Karpas-422 (cell line): ENCODE measurements around the gene SLC2A13. TPM values are rescaled to one million over a fixed set of nuclear protein-coding genes. Genes with fewer than 3 reads are reported as not detected.

Experiments used
- DNase-seq: peaks from one replicate; pipeline ENCODE4 v3.0.0-alpha.2; 2015
- H2AFZ ChIP-seq: fragments of 200-600 bp; sonication (generic); 2 replicates; pipeline ENCODE4 v1.6.1; 2014; ENCODE audit warnings: antibody characterized with exemption, low read length, mixed read lengths
- H3K27ac ChIP-seq: fragments of 200-600 bp; sonication (generic); 2 replicates; pipeline ENCODE4 v1.5.1; 2014; ENCODE audit warnings: mild to moderate bottlenecking, low read length, moderate library complexity
- H3K27me3 ChIP-seq: fragments of 200-600 bp; sonication (generic); 2 replicates; pipeline ENCODE4 v1.6.1; 2014; ENCODE audit warnings: low read length, mixed read lengths
- H3K36me3 ChIP-seq: fragments of 200-600 bp; sonication (generic); 2 replicates; pipeline ENCODE4 v1.6.1; 2014; ENCODE audit warnings: low read length, mixed read lengths; ENCODE audit not compliant: insufficient read depth
- H3K4me1 ChIP-seq: fragments of 200-600 bp; sonication (generic); 2 replicates; pipeline ENCODE4 v1.6.1; 2014; ENCODE audit warnings: mild to moderate bottlenecking, low read length, mixed read lengths
- H3K4me2 ChIP-seq: fragments of 200-600 bp; sonication (generic); 2 replicates; pipeline ENCODE4 v1.6.1; 2014; ENCODE audit warnings: low read length, low read depth, mild to moderate bottlenecking; ENCODE audit not compliant: poor library complexity, severe bottlenecking
- H3K4me3 ChIP-seq: fragments of 200-600 bp; sonication (generic); 2 replicates; pipeline ENCODE4 v1.5.1; 2014; ENCODE audit warnings: mild to moderate bottlenecking, antibody characterized with exemption, low read length, mixed read lengths
- H3K79me2 ChIP-seq: fragments of 200-600 bp; sonication (generic); 2 replicates; pipeline ENCODE4 v1.6.1; 2014; ENCODE audit warnings: mild to moderate bottlenecking, low read length, mixed read lengths
- H3K9ac ChIP-seq: fragments of 200-600 bp; sonication (generic); 2 replicates; pipeline ENCODE4 v1.6.0; 2014; ENCODE audit warnings: low read length
- H3K9me2 ChIP-seq: fragments of 200-600 bp; sonication (generic), shearing (Covaris generic); replicated peaks from 2 replicates; pipeline ENCODE4 v1.6.0; 2014; ENCODE audit warnings: mild to moderate bottlenecking, low read length, moderate library complexity; ENCODE audit not compliant: insufficient read depth
- H3K9me3 ChIP-seq: fragments of 300-700, 200-600 bp; sonication (generic); 2 replicates; pipeline ENCODE4 v1.6.1; 2014; ENCODE audit warnings: low read length, mixed read lengths
- H4K20me1 ChIP-seq: fragments of 200-600 bp; sonication (generic); 2 replicates; pipeline ENCODE4 v1.6.1; 2014; ENCODE audit warnings: mild to moderate bottlenecking, antibody characterized with exemption, low read length, low read depth; ENCODE audit not compliant: insufficient read depth
- total RNA-seq: library from RNA; depleted of rRNA; stranded (reverse); fragments of >200 nt; shearing (Covaris generic); gene quantifications from 2 replicates; pipeline ENCODE4 v1.2.3, GENCODE V29; 2014; ENCODE audit warnings: low replicate concordance

Gene SLC2A13
- total RNA-seq, 1 experiment from 2014 or later = 0.89 TPM

GRCh38 chr12:39984670-39985069 lies 121.2 kb downstream of the SLC2A13 start:
- Histone ChIP-seq H3K4me1 (no peaks in the 10 kb centered on the region), H3K9me2 (no peaks in the 10 kb centered on the region), H3K79me2 (no peaks in the 10 kb centered on the region), H3K4me3 (no peak overlapping the region), H3K27me3 (no peaks in the 10 kb centered on the region), H3K9me3 (no peaks in the 10 kb centered on the region), H3K36me3 (no peaks in the 10 kb centered on the region), H3K27ac (no peak overlapping the region), H2AFZ (no peak overlapping the region), H4K20me1 (no peaks in the 10 kb centered on the region), H3K4me2 (no peak overlapping the region), H3K9ac (no peak overlapping the region)
- no peak for DNase-seq

GRCh38 chr12:39975374-39975918 lies 130.4 kb downstream of the SLC2A13 start:
- H2AFZ ChIP-seq = no peak overlapping the region
- DNase-seq = no peak
- no peak overlapping the region for H3K4me2 ChIP-seq
- H3K36me3 ChIP-seq = no peaks in the 10 kb centered on the region
- H3K27ac ChIP-seq = no peak overlapping the region
- H3K9ac ChIP-seq = no peak overlapping the region
- H3K4me3 ChIP-seq = no peak overlapping the region
- no peaks in the 10 kb centered on the region for H3K4me1 ChIP-seq
- H3K79me2 ChIP-seq = no peaks in the 10 kb centered on the region
- H3K27me3 ChIP-seq = no peaks in the 10 kb centered on the region
- no peaks in the 10 kb centered on the region; the same call in 1 of the 2 replicates for H3K9me2 ChIP-seq
- no peaks in the 10 kb centered on the region for H4K20me1 ChIP-seq
- H3K9me3 ChIP-seq = no peaks in the 10 kb centered on the region; the same call in 1 of the 2 replicates

GRCh38 chr12:39972119-39972518 lies 133.8 kb downstream of the SLC2A13 start:
- Histone ChIP-seq H3K36me3 (no peaks in the 10 kb centered on the region), H2AFZ (no peak overlapping the region), H3K9me2 (no peaks in the 10 kb centered on the region), H3K27me3 (no peaks in the 10 kb centered on the region), H3K4me2 (no peak overlapping the region), H3K9ac (no peak overlapping the region), H4K20me1 (no peaks in the 10 kb centered on the region), H3K4me3 (no peak overlapping the region), H3K9me3 (no peaks in the 10 kb centered on the region; the same call in 1 of the 2 replicates), H3K4me1 (no peaks in the 10 kb centered on the region), H3K79me2 (no peaks in the 10 kb centered on the region), H3K27ac (no peak overlapping the region)
- no peak for DNase-seq

- Histone ChIP-seq H3K4me1 (no peaks in the 10 kb centered on the region), H3K9me3 (no peaks in the 10 kb centered on the region; the same call in 1 of the 2 replicates), H3K79me2 (no peaks in the 10 kb centered on the region), H3K9ac (no peak overlapping the region), H3K9me2 (no peaks in the 10 kb centered on the region), H2AFZ (no peak overlapping the region), H3K4me3 (no peak overlapping the region), H3K27ac (no peak overlapping the region), H3K36me3 (no peaks in the 10 kb centered on the region), H3K4me2 (no peak overlapping the region), H3K27me3 (no peaks in the 10 kb centered on the region), H4K20me1 (no peaks in the 10 kb centered on the region)
- no peak for DNase-seq
Measured at GRCh38 chr12:39971348-39971747, 134.5 kb downstream of the SLC2A13 start.

- Histone ChIP-seq H2AFZ (no peak overlapping the region), H3K27me3 (no peaks in the 10 kb centered on the region), H3K4me1 (no peaks in the 10 kb centered on the region), H4K20me1 (no peaks in the 10 kb centered on the region), H3K9me2 (no peaks in the 10 kb centered on the region), H3K36me3 (no peaks in the 10 kb centered on the region), H3K27ac (no peak overlapping the region), H3K4me3 (no peak overlapping the region), H3K9ac (no peak overlapping the region), H3K4me2 (no peak overlapping the region), H3K9me3 (no peaks in the 10 kb centered on the region), H3K79me2 (no peaks in the 10 kb centered on the region)
- DNase-seq = no peak
Measured at GRCh38 chr12:39966721-39967120, 139.2 kb downstream of the SLC2A13 start.

- H3K9me3 ChIP-seq = no peaks in the 10 kb centered on the region
- H3K27ac ChIP-seq = no peak overlapping the region
- H2AFZ ChIP-seq = no peak overlapping the region
- no peaks in the 10 kb centered on the region for H3K27me3 ChIP-seq
- no peaks in the 10 kb centered on the region for H4K20me1 ChIP-seq
- DNase-seq = no peak
- no peaks in the 10 kb centered on the region for H3K9me2 ChIP-seq
- no peak overlapping the region for H3K4me2 ChIP-seq
- no peak overlapping the region for H3K4me3 ChIP-seq
- no peaks in the 10 kb centered on the region for H3K4me1 ChIP-seq
- H3K36me3 ChIP-seq = no peaks in the 10 kb centered on the region
- no peak overlapping the region for H3K9ac ChIP-seq
- H3K79me2 ChIP-seq = no peaks in the 10 kb centered on the region
Measured at GRCh38 chr12:39966256-39966655, 139.6 kb downstream of the SLC2A13 start.

- no peak overlapping the region for H3K9ac ChIP-seq
- H2AFZ ChIP-seq = no peak overlapping the region
- H3K4me1 ChIP-seq = no peaks in the 10 kb centered on the region
- H4K20me1 ChIP-seq = no peaks in the 10 kb centered on the region
- no peak overlapping the region for H3K4me3 ChIP-seq
- DNase-seq = no peak
- H3K79me2 ChIP-seq = no peaks in the 10 kb centered on the region
- H3K9me2 ChIP-seq = no peaks in the 10 kb centered on the region
- H3K36me3 ChIP-seq = no peaks in the 10 kb centered on the region
- H3K4me2 ChIP-seq = no peak overlapping the region
- H3K9me3 ChIP-seq = no peaks in the 10 kb centered on the region
- H3K27ac ChIP-seq = no peak overlapping the region
- no peaks in the 10 kb centered on the region for H3K27me3 ChIP-seq
Measured at GRCh38 chr12:39959467-39959866, 146.4 kb downstream of the SLC2A13 start.

GRCh38 chr12:39959031-39959430 lies 146.8 kb downstream of the SLC2A13 start:
- no peaks in the 10 kb centered on the region for H3K9me2 ChIP-seq
- no peaks in the 10 kb centered on the region for H3K36me3 ChIP-seq
- H4K20me1 ChIP-seq = no peaks in the 10 kb centered on the region
- no peaks in the 10 kb centered on the region for H3K79me2 ChIP-seq
- H3K9ac ChIP-seq = no peak overlapping the region
- no peaks in the 10 kb centered on the region for H3K9me3 ChIP-seq
- no peaks in the 10 kb centered on the region for H3K4me1 ChIP-seq
- H3K4me2 ChIP-seq = no peak overlapping the region
- no peak overlapping the region for H3K27ac ChIP-seq
- H2AFZ ChIP-seq = no peak overlapping the region
- H3K27me3 ChIP-seq = no peaks in the 10 kb centered on the region
- no peak for DNase-seq
- H3K4me3 ChIP-seq = no peak overlapping the region

- Histone ChIP-seq H3K4me3 (no peak overlapping the region), H3K9me2 (no peaks in the 10 kb centered on the region), H3K79me2 (no peaks in the 10 kb centered on the region), H2AFZ (no peak overlapping the region), H3K27me3 (no peaks in the 10 kb centered on the region), H3K9me3 (no peaks in the 10 kb centered on the region), H3K36me3 (no peaks in the 10 kb centered on the region), H3K4me2 (no peak overlapping the region), H4K20me1 (no peaks in the 10 kb centered on the region), H3K27ac (no peak overlapping the region), H3K4me1 (no peaks in the 10 kb centered on the region), H3K9ac (no peak overlapping the region)
- peak; percentile 46 for DNase-seq
Measured at GRCh38 chr12:39958377-39958776, 147.5 kb downstream of the SLC2A13 start.
